Esophagus squamous epithelium (tissue), 5 donors: ENCODE measurements around the gene GDI2. TPM values are rescaled to one million over a fixed set of nuclear protein-coding genes. Genes with fewer than 3 reads are reported as not detected.
"Not testable (repeated sequence)": the region's sequence is repeated elsewhere in the genome, so short reads cannot be mapped to it uniquely, and the experiment has no call there.

ENCODE experiments used
- DNase-seq: peaks from one replicate; lab custom pipeline; 2025; lab: John Stamatoyannopoulos, UW
- H3K27ac ChIP-seq, 4 donors: fragments of 200-600 bp; sonication (generic); one replicate each; pipeline ENCODE4 v1.5.1; 2016 to 2019; ENCODE audit warnings: mild to moderate bottlenecking in 1 of 4
- H3K27me3 ChIP-seq, 4 donors: fragments of 200-600 bp; sonication (generic); 1 replicate in 3 of 4; 2 replicates in 1 of 4; pipeline versions ENCODE4 v1.5.1 to v1.6.0; 2017 to 2021; ENCODE audit warnings: antibody characterized with exemption in 1 of 4
- H3K36me3 ChIP-seq, 3 donors: fragments of 200-600 bp; sonication (generic); one replicate each; pipeline ENCODE4 v1.5.1; 2016 to 2019
- H3K4me1 ChIP-seq, 3 donors: fragments of 200-600 bp; sonication (generic); one replicate each; pipeline ENCODE4 v1.5.1; 2017 to 2019
- H3K4me3 ChIP-seq, 4 donors: fragments of 200-600 bp; sonication (generic); 1 replicate in 3 of 4; 2 replicates in 1 of 4; pipeline ENCODE4 v1.5.1; 2016 to 2019; ENCODE audit warnings: mild to moderate bottlenecking in 2 of 4, moderate library complexity in 1 of 4
- H3K9me3 ChIP-seq, 3 donors: fragments of 200-600 bp; sonication (generic); one replicate each; pipeline ENCODE4 v1.5.1; 2016 to 2019
- POLR2A ChIP-seq, 4 donors: fragments of 450-650 bp; IDR thresholded peaks; one replicate each; pipeline ENCODE4 v1.6.1; 2017; ENCODE audit warnings: antibody characterized with exemption in 4 of 4, mild to moderate bottlenecking in 4 of 4, moderate library complexity in 3 of 4
- WGBS, 2 donors: methylation state at CpG; one replicate each; pipeline ENCODE4 v1.1.5; 2018; 5-methylcytosine and 5-hydroxymethylcytosine counted together
- intact Hi-C: fragments of 100-400 bp; cut with DNase I; formaldehyde crosslinking; loops from one replicate; pipeline ENCODE4 v1.15.0; 2022
- total RNA-seq, 4 donors: library from RNA; depleted of rRNA; stranded (reverse); fragments of >200 nt; gene quantifications; one replicate each; pipeline ENCODE4 v1.1.0, GENCODE V29; 2016
- TF ChIP-seq, protein P1 (sequence below), 6 experiments: fragments of 450-650 bp in 4 of 6; fragments of 200-600 bp in 2 of 6; sonication (generic) in 2 of 6; IDR thresholded peaks; one replicate each; pipeline ENCODE4 v1.5.1; 2016 to 2019; ENCODE audit warnings: antibody characterized with exemption in 6 of 6, mild to moderate bottlenecking in 4 of 6, moderate library complexity in 4 of 6
- donor health status: DM: yes; HTN: yes; CAD: no.

Gene GDI2
- total RNA-seq, 4 donors from 2014 or later: 153 to 299 (median 257) TPM

DNA sequence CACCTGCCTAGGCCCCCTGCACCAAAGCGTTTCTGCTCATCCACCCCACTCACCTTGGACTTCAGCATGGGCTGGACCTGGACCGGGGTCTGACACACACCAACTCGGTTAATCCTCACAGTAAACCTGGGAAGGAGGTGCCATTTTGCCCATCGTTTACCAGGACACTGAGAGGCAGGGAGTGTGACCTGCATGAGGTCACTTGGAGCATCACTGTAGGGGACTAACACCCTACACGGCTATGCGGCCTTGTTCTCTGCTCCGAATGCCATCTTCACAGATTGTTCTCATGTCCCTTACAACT is 43.4 kb upstream of the GDI2 start:
- Histone ChIP-seq H3K4me1 (no peaks in the 10 kb centered on the region), H3K27ac (no peak overlapping the region), H3K4me3 (no peak overlapping the region), H3K9me3 (no peaks in the 10 kb centered on the region), H3K27me3 (no peaks in the 10 kb centered on the region), H3K36me3 (no peaks in the 10 kb centered on the region)
- no peak for TF ChIP-seq POLR2A (IDR thresholded peaks at IDR 0.05)
- TF ChIP-seq, protein P1, sequence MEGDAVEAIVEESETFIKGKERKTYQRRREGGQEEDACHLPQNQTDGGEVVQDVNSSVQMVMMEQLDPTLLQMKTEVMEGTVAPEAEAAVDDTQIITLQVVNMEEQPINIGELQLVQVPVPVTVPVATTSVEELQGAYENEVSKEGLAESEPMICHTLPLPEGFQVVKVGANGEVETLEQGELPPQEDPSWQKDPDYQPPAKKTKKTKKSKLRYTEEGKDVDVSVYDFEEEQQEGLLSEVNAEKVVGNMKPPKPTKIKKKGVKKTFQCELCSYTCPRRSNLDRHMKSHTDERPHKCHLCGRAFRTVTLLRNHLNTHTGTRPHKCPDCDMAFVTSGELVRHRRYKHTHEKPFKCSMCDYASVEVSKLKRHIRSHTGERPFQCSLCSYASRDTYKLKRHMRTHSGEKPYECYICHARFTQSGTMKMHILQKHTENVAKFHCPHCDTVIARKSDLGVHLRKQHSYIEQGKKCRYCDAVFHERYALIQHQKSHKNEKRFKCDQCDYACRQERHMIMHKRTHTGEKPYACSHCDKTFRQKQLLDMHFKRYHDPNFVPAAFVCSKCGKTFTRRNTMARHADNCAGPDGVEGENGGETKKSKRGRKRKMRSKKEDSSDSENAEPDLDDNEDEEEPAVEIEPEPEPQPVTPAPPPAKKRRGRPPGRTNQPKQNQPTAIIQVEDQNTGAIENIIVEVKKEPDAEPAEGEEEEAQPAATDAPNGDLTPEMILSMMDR (IDR thresholded peaks at IDR 0.05): no peak
- no peak for DNase-seq
- WGBS, 2 donors: 71 to 81% methylated on average over 7 of the region's 7 CpGs
- intact Hi-C loops: no loop called here

DNA sequence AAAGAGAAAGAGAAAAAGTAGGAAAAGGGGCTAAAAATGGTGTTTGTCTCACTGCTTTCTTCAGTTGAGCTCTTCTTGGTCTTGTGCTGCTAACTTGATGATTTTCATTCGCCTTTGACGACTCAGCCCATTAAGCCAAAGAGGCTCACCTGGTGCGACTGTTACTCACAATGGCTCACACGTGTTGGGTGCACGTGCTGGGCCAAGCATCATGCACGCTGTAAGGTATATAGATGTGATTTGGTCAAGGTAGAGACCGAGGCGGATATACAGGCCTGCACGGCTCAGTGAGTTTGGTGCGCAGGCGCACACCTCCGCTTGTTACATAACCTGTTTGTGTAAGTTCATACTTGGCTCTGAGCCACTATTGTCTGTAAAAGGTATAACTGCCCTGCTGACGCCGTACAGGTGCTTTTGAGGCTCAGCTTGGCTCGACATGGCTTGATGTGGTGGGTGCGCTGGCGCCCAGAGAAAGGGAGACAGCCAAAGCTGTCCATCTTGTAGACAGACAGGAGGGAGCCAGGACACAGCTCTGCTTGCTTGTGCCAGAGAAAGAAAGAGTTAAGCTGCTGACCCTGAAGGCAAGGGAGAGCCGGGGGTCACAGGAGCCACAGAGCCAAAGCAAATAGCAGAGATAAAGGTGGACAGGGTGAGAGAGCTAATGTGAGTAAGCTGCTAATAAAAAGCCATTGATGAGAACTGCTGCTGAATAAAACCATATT is 42.9 kb upstream of the GDI2 start:
- DNase-seq: no peak
- H3K4me1 ChIP-seq: no peaks in the 10 kb centered on the region
- no peaks in the 10 kb centered on the region for H3K36me3 ChIP-seq
- no peak overlapping the region for H3K4me3 ChIP-seq
- no peaks in the 10 kb centered on the region for H3K9me3 ChIP-seq
- intact Hi-C loops: no loop called here
- 63 to 65% methylated on average over 12 to 18 of the region's 18 CpGs for WGBS, 2 donors
- TF ChIP-seq, protein P1 (IDR thresholded peaks at IDR 0.05): no peak
- TF ChIP-seq POLR2A (IDR thresholded peaks at IDR 0.05): no peak
- no peak overlapping the region for H3K27ac ChIP-seq
- no peaks in the 10 kb centered on the region for H3K27me3 ChIP-seq

DNA sequence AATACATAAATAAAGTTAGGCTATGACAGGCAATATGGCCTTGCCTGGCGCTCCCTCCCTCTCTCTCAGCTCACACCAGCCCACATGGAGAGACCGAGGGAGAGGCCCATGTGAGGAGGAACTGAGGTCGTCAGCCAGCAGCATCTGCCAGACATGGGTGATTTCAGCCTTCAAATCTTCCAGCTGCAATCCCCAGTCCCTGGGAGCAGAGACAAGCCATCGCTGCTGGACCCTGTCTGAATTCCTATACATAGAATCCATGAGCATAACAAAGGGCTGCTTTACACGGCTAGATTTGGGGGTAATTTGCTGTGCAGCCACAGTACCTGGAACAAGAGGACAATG is 40.9 kb upstream of the GDI2 start:
- no peaks in the 10 kb centered on the region for H3K4me1 ChIP-seq
- 71 to 82% methylated on average over 5 of the region's 5 CpGs for WGBS, 2 donors
- no peaks in the 10 kb centered on the region for H3K9me3 ChIP-seq
- H3K36me3 ChIP-seq: no peaks in the 10 kb centered on the region
- no peaks in the 10 kb centered on the region for H3K27me3 ChIP-seq
- H3K27ac ChIP-seq: no peak overlapping the region
- no peak for DNase-seq
- intact Hi-C loops: no loop called here
- no peak overlapping the region for H3K4me3 ChIP-seq
- TF ChIP-seq, protein P1 (IDR thresholded peaks at IDR 0.05): no peak
- no peak for TF ChIP-seq POLR2A (IDR thresholded peaks at IDR 0.05)

DNA sequence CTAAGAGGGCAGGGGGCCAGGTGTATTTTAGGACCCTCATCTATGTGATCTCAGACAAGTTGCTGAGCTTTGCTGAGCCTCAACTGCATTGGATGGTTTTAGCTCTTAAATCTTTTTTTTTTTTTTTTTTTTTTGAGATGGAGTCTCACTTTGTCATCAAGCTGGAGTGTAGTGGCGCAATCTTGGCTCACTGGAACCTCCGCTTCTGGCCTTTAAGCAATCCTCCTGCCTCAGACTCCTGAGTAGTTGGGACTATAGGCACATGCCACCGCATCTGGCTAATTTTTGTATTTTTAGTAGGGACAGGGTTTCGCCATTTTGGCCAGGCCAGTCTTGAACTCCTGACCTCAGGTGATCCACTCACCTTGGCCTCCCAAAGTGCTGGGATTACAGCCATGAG is 33.4 kb upstream of the GDI2 start:
- peak overlapping the region in 2 of 4 donors; percentile 11 to 33 for H3K27ac ChIP-seq
- H3K27me3 ChIP-seq, intact Hi-C loops, H3K36me3 ChIP-seq, H3K9me3 ChIP-seq, H3K4me3 ChIP-seq, DNase-seq: not testable (repeated sequence)
- H3K4me1 ChIP-seq: peaks cover 0 to 24% (median 3%) of the 10 kb centered on the region in 3 donors
- 87 to 100% methylated on average over 2 to 4 of the region's 4 CpGs for WGBS, 2 donors

DNA sequence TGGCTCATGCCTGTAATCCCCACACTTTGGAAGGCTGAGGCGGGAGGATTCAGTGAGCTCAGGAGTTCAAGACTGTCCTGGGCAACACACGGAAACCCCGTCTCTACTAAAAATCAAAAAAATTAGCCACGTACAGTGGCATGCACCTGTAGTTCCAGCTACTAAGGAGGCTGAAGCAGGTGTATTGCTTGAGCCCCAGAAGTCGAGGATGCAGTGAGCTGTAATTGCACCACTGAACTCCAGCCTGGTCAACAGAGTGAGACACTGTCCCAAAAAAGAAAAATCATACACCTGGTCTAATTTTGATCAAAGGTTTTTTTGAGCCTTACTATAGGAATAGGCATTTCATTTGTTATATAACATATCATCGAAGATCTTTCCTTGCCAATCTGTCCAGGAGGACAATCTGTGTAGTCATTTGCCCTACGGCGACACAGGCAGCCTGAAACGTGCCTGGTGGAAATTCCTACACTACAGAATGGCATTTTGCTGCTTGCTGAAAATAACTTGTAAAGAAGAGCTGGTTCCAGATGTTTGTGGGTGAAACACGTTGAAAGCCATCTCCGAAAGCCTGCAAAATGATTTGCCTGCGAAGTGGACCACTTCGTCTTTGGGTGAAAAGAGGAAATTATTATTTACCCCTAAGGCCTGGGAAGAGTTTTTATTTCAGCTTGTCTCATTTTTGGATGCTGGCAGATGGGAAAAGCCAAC is 31.3 kb upstream of the GDI2 start:
- Histone ChIP-seq H3K36me3 (no peaks in the 10 kb centered on the region), H3K4me3 (peak overlapping the region in 1 of 4 donors; percentile 18), H3K27me3 (no peaks in the 10 kb centered on the region), H3K27ac (no peak overlapping the region), H3K4me1 (peaks cover 0 to 29% (median 3%) of the 10 kb centered on the region in 3 donors), H3K9me3 (no peaks in the 10 kb centered on the region)
- intact Hi-C loops: no loop called here
- no peak for TF ChIP-seq POLR2A (IDR thresholded peaks at IDR 0.05)
- TF ChIP-seq, protein P1 (IDR thresholded peaks at IDR 0.05): no peak
- no peak for DNase-seq
- WGBS, 2 donors: 45 to 48% methylated on average over 12 to 13 of the region's 13 CpGs
